K562 (cell line): Measurements from ENCODE around the gene ACP1. TPM values are rescaled to one million over a fixed set of nuclear protein-coding genes. Genes with fewer than 3 reads are reported as not detected.

Source experiments
- TAF1 ChIP-seq: IDR thresholded peaks from 2 replicates; pipeline ENCODE4 v1.6.1; 2011; ENCODE audit warnings: mild to moderate bottlenecking, low read length, moderate library complexity; ENCODE audit not compliant: insufficient read depth, control insufficient read depth, severe bottlenecking; ENCODE audit errors: extremely low read depth
- ZNF174 ChIP-seq: fragments of 250-450 bp; sonication (Bioruptor Pico); IDR thresholded peaks from 2 replicates; pipeline ENCODE4 v1.4.0; 2020; ENCODE audit warnings: mild to moderate bottlenecking
- polyA plus RNA-seq, 8 experiments: library from polyadenylated mRNA; depleted of rRNA in 4 of 8; stranded (reverse) in 5 of 8; unstranded in 3 of 8; fragments of >200 nt; fragmentation: Nextera tagmentation in 2 of 8; fragmentation: Illumina TruSeq in 1 of 8; extraction: Ambion mirVana in 2 of 8; extraction: Trizol in 1 of 8; gene quantifications; 2 replicates each; pipeline versions ENCODE4 v1.2.1 to v1.2.3, GENCODE V29; 2011 to 2014; ENCODE audit warnings: inconsistent platforms in 1 of 8, missing spikeins in 1 of 8
- total RNA-seq, 7 experiments: library from RNA; depleted of rRNA in 6 of 7; stranded (reverse); fragments of >200 nt in 6 of 7; fragmentation: Illumina TruSeq in 2 of 7; extraction: Trizol in 2 of 7; gene quantifications; 2 replicates each; pipeline versions ENCODE4 v1.2.1 to v1.2.3, GENCODE V29; 2011 to 2021; ENCODE audit warnings: low replicate concordance in 1 of 7
- TF ChIP-seq, protein P1 (sequence below): fragments of 450-650 bp; conservative IDR thresholded peaks from 2 replicates; pipeline ENCODE4 v1.6.1; 2016; ENCODE audit warnings: missing genetic modification characterization, low read depth, mild to moderate bottlenecking, control low read depth, missing compliant biosample characterization
- TF ChIP-seq, protein P2 (sequence below): sonication (generic); formaldehyde crosslinking; IDR thresholded peaks from 2 replicates; pipeline ENCODE4 v1.8.0; 2023; ENCODE audit warnings: missing genetic modification reagents, mild to moderate bottlenecking, borderline replicate concordance

Gene ACP1
- total and polyA plus RNA-seq, 9 of the 15 experiments (the other 6 are each of a cell fraction or from before 2014, with no cell fraction given), result 139 to 493 (median 189) TPM

DNA sequence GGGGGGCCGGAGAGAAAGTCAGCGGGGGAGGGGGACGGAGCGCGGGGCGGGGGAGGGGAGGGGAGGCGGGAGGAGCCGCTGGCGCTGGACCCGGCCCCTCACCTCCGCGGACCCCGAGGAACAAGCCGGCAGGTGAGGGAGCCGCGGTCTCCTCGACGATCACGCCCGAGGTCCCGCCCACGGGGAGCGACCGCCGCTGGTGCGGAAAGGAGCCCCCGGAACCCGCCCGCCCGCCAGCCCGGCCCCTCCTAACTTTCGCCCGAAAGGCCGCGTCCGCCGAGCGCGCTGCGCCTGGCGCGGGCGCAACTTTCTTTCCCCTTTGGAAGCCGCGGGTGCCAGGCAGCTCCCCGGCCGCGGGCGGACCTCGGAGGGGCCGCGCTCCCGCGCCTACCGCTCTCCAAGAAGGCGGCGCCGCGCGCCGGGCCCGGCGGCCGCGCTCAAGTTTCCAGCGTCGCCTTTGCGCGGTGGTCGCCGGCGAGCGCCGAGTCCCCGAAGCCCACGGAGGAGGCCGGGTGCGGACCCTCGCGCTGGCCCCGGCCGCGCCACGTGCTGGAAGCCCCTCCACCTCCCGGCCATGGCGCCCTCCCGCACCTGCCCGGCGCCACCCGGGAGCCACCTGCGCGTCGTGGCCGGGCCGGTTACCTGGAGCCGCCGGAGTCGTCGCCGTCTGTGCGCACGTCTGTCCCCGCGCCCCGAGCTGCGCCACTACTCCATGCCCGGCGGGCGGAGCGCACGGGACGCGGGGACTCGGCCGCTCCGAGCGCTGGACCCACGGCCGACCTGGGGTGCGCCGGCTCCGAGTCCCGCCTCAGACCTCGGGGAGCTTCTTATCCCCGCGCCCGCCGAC is 23.4 kb downstream of the ACP1 start, which contains the start of gene ALKAL2 (continued):
- TF ChIP-seq, protein P1, sequence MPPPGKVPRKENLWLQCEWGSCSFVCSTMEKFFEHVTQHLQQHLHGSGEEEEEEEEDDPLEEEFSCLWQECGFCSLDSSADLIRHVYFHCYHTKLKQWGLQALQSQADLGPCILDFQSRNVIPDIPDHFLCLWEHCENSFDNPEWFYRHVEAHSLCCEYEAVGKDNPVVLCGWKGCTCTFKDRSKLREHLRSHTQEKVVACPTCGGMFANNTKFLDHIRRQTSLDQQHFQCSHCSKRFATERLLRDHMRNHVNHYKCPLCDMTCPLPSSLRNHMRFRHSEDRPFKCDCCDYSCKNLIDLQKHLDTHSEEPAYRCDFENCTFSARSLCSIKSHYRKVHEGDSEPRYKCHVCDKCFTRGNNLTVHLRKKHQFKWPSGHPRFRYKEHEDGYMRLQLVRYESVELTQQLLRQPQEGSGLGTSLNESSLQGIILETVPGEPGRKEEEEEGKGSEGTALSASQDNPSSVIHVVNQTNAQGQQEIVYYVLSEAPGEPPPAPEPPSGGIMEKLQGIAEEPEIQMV (tag), result no peak
- TF ChIP-seq ZNF174, result no peak
- no peak for TF ChIP-seq TAF1
- TF ChIP-seq, protein P2, sequence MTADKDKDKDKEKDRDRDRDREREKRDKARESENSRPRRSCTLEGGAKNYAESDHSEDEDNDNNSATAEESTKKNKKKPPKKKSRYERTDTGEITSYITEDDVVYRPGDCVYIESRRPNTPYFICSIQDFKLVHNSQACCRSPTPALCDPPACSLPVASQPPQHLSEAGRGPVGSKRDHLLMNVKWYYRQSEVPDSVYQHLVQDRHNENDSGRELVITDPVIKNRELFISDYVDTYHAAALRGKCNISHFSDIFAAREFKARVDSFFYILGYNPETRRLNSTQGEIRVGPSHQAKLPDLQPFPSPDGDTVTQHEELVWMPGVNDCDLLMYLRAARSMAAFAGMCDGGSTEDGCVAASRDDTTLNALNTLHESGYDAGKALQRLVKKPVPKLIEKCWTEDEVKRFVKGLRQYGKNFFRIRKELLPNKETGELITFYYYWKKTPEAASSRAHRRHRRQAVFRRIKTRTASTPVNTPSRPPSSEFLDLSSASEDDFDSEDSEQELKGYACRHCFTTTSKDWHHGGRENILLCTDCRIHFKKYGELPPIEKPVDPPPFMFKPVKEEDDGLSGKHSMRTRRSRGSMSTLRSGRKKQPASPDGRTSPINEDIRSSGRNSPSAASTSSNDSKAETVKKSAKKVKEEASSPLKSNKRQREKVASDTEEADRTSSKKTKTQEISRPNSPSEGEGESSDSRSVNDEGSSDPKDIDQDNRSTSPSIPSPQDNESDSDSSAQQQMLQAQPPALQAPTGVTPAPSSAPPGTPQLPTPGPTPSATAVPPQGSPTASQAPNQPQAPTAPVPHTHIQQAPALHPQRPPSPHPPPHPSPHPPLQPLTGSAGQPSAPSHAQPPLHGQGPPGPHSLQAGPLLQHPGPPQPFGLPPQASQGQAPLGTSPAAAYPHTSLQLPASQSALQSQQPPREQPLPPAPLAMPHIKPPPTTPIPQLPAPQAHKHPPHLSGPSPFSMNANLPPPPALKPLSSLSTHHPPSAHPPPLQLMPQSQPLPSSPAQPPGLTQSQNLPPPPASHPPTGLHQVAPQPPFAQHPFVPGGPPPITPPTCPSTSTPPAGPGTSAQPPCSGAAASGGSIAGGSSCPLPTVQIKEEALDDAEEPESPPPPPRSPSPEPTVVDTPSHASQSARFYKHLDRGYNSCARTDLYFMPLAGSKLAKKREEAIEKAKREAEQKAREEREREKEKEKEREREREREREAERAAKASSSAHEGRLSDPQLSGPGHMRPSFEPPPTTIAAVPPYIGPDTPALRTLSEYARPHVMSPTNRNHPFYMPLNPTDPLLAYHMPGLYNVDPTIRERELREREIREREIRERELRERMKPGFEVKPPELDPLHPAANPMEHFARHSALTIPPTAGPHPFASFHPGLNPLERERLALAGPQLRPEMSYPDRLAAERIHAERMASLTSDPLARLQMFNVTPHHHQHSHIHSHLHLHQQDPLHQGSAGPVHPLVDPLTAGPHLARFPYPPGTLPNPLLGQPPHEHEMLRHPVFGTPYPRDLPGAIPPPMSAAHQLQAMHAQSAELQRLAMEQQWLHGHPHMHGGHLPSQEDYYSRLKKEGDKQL (CRISPR knock-in tag), result no peak
